Stimulated activated CD4-positive, alpha-beta T cell treated with anti-CD3 and anti-CD28 coated beads, Interleukin-4, amount 100 ng/mL, for 1 hour (primary cell): ENCODE measurements around the gene DNAJC3.
A peak's percentile ranks its signal among the peaks of the same experiment; 100 is the strongest.
"Not testable (repeated sequence)": the region's sequence is repeated elsewhere in the genome, so short reads cannot be mapped to it uniquely, and the experiment has no call there.

Experiments used
- DNase-seq: peaks from one replicate; pipeline ENCODE4 v3.0.0-alpha.2; 2020

DNAJC3 gene

GRCh38 chr13:95784161-95784899 is 107.4 kb downstream of the DNAJC3 start:
- DNase-seq = no peak

- no peak for DNase-seq
Measured at GRCh38 chr13:95784900-95785290, 108.0 kb downstream of the DNAJC3 start.

DNA sequence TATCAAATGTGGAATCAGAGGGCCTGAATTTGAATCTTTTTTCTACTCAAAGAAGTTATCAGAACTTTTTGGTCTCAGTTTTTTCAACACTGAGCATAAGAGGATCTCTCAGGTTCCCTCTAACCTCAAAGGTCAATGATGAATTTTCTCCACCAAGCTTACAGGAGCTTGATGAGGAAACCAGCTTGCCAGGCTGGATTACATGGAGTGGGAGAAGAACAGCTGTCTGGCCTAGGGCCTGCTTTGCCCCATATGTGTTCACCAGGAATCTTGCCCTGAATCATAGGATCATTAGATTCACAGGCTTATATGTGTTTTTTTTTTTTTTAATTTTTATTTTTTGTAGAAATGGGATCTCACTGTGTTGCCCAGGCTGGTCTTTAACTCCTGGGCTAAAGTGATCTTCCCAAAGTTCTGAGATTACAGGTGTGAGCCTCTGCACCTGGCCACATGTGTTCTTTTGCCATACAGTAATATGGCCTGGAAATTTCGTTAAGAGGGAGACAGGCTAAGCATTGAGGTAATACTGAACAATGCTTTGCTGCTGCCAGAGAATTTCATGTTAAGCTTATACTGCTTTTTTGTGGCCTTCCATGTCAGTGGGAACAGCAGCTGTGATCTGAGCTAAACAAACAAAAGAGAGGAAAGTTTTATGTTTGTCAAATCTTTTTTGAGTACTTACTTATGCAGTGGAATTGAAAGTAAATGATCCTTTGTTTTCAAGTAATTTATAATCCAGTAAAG is 110.6 kb downstream of the DNAJC3 start:
- DNase-seq = no peak

DNA sequence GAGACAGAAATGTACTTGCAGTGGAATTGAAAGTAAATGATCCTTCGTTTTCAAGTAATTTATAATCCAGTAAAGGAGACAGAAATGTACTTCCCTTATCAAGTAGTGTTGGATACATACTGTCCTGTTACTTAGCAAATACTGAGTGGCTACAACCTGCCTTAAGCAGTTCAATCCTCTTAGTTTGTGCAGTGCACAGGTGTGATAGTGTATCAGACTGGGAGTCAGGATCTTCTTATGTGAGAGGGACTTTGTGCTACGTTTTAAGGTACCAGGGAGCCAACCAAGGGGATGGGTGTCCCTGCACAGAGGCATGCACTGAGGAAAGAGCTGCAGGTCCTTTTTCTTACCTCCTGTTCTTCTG is 111.1 kb downstream of the DNAJC3 start:
- no peak for DNase-seq

GRCh38 chr13:95789315-95789714 is 112.4 kb downstream of the DNAJC3 start:
- DNase-seq = not testable (repeated sequence)

- no peak for DNase-seq
Measured at GRCh38 chr13:95791084-95791722, 114.3 kb downstream of the DNAJC3 start.

DNA sequence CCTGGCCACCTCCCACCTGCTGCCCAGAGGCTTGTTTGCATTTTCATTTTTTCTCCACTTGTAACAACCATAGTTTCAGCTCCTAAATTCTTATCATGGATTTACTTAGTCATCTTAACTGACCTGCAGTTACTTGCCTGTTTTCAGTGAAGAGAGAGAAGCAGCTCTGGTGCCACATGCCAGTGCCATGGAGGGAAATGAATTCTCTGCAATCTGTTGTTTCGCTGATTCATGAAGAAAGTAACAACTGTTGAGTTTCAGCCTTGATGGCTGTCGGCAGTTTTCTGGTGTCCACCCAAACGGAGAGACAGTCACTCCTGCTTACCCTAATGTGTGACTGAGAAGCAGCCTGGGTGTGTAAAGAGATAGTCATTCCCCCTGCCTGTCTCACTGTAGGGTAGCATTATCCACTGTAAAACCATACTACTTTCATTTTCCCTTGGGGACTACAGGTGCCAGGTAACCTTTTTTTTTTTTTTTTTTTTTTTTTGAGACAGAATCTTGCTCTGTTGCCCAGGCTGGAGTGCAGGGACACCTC is 116.1 kb downstream of the DNAJC3 start:
- DNase-seq = no peak

DNA sequence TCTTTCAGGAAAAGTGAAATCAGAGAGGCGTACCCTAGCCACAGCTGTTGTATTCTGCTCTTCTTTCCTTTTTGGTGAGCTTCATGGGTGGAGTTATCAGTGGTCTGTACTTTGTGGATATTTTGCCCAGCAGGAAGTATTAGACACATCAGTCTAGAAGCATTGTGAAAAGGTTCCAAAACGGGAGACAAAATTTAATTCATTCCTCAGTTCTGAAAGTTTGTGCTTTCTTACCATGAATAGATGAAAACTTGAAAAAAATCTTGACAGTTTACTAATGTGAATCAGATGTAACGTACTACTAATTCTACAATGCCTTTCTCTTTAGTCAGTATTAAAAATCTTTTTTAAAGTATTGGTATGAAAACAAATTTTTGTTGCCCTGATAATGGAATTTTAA is 116.8 kb downstream of the DNAJC3 start:
- DNase-seq = no peak

- no peak for DNase-seq
Measured at GRCh38 chr13:95797016-95797415, 120.1 kb downstream of the DNAJC3 start.

GRCh38 chr13:95800436-95800835 is 123.5 kb downstream of the DNAJC3 start:
- DNase-seq = no peak

DNA sequence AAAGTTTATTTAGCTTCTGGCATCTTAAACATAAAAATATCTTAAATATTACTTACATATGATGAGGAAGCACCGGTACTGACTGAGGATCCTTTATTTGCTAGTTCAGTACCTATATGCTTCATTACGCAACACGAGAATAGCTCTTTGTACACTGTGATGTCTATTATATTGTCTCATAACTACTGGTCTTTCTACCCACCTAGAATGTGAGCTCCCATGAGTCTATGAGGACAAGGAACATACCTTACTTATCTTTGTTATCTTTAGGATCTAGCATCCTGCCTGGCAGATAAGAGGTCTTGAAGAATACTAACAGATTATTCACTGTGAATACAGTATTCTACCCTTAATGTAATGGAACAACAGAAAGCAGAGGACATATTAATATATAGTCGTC is 124.9 kb downstream of the DNAJC3 start:
- DNase-seq = no peak

DNA sequence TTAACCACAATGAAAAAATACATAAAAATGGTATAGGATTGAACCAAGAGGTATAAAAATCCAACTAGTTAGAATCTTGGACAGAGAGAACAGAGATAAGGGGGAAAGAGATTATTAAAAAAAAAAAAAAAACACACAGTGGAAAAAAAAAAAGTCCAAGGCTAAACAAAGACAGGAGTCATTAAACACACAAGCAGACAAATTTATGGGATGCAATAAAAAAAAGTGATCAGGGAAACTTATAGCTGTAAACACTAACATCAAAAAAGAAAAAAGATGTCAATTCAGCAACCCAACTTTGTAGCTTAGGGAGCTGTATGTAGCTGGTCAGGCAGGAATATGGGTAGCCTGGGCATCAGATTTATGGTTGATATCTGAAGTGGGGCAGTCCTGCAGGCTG is 129.0 kb downstream of the DNAJC3 start:
- DNase-seq = no peak

- no peak for DNase-seq
Measured at GRCh38 chr13:95809429-95809828, 132.5 kb downstream of the DNAJC3 start.

DNA sequence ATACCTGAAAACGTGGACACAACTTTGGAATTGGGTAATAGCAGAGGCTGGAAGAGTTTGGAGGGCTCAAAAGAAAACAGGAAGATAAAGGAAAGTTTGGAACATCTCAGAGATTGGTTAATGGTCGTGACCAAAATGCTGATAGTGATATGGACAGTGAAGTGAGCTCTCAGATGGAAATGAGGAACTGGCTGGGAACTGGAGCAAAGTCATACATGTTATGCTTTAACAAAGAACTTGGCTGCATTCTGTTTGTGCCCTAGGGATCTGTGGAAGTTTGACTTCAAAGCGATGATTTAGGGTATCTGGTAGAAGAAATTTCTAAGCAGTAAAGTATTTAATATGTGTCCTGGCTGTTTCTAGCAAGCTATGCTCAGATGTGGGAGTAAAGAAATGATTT is 136.2 kb downstream of the DNAJC3 start:
- no peak for DNase-seq

- no peak for DNase-seq
Measured at GRCh38 chr13:95814495-95814894, 137.6 kb downstream of the DNAJC3 start.

- no peak for DNase-seq
Measured at GRCh38 chr13:95822303-95822702, 145.4 kb downstream of the DNAJC3 start.

GRCh38 chr13:95833126-95833525 is 156.2 kb downstream of the DNAJC3 start:
- DNase-seq = no peak

DNA sequence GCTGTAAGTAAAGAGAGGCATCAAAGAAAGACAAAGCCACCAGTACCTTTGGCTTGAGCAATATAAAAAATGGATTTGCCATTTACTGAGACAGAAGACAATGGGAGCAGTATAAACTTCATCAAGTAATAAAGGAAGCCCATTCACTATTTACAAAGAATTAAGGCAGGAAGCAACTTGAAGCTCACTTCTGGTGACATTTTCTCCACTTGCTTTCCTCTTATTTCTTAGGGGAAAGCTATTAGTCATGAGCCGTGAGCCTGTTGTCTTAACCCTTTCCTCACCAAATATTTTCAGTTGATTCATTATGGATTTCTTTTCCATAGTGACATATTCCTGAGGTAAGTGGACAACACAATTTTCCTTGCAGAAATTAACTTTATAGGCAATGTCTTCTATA is 156.8 kb downstream of the DNAJC3 start:
- DNase-seq = no peak

GRCh38 chr13:95834134-95834765 is 157.3 kb downstream of the DNAJC3 start:
- DNase-seq = peak; percentile 59

DNA sequence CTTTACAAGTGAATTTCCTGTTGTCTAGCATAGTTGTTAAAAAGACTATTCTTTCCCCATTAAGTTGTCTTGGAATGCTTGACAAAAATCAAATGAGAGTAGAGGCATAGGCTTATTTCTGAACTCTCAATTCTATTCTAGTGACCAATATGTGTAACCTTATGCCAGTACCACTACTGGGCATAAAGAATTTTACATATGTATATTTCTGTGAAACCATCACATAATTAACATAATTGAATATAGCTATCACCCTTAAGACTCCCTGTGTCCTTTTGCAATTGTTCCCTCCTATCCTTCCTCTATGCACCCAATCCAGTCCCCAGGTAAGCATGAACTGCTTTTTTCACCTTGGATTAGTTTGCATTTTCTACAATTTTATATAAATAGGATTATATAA is 165.0 kb downstream of the DNAJC3 start:
- DNase-seq = no peak

DNA sequence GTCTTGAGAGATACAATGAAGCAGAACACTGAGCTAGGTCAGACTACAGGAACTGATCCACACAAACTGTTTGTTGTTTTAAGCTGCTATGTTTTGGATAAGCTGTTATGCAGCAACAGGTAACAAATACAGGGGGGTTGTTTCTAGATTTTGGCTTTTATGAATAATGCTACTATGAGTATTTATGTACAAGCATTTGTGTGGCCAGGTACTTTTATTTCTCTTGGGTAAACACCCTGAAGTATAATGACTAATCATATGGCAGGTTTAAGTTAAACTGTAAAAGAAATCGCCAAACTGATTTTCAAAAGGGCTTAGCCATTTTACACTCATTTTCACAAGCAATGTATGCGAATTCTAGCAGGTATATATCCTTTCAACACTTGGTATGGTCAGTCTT is 166.0 kb downstream of the DNAJC3 start:
- DNase-seq = no peak
